Measurements from ENCODE around the gene KRT36. TPM values are rescaled to one million over a fixed set of nuclear protein-coding genes. Genes with fewer than 3 reads are reported as not detected.

The KRT36 gene
- total and polyA plus RNA-seq, 2 donors (not counting 1 experiment from before 2014, with no cell fraction given): not detected

DNA sequence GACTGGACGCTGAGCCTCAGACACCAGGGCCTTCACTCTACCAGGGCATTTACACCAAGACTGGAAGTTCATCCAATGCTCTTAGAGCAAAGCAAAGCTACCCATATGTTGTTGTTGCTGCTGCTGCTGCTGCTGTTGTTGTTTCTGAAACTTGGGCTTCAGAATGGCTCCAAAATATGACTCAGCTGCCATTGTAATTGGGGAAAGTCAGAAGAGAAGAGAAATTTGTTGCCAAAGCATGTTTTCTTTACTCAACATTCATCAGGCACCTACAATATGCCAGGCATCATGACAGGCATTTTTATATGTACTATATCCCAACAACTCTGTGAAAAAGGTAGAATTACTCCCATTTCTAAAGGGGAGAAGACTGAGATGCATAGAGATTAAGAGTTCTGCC, 34.5 kb downstream of the KRT36 start:
- Histone ChIP-seq H3K4me1 (ENCODE audit: control insufficient read depth in 2 of 2, insufficient read depth in 2 of 2, low read length in 2 of 2) (no peaks in the 10 kb centered on the region), H3K4me3 (ENCODE audit: control extremely low read depth in 1 of 5, extremely low read depth in 1 of 5, insufficient read depth in 1 of 5, low read depth in 2 of 5, low read length in 4 of 5) (no peak overlapping the region), H3K36me3 (replicated peaks in 1 of 2; ENCODE audit: control extremely low read depth in 1 of 2, control insufficient read depth in 1 of 2, extremely low read depth in 1 of 2, insufficient read depth in 2 of 2, low read length in 1 of 2) (no peaks in the 10 kb centered on the region), H3K9me3 (ENCODE audit: control extremely low read depth in 1 of 3, control insufficient read depth in 2 of 3, insufficient read depth in 1 of 3, low read length in 2 of 3) (peaks cover 0 to 3% (median 0%) of the 10 kb centered on the region in 3 donors), H3K27me3 (replicated peaks in 1 of 4; ENCODE audit: control extremely low read depth in 1 of 4, control insufficient read depth in 3 of 4, insufficient read depth in 4 of 4, low read length in 3 of 4) (peaks cover 0 to 12% (median 2%) of the 10 kb centered on the region in 4 experiments), H3K9ac (ENCODE audit: low read length) (no peak overlapping the region), H3K4me2 (replicated peaks; ENCODE audit: low read depth, low read length, poor library complexity, severe bottlenecking) (no peak overlapping the region), H3K27ac (ENCODE audit: low read length in 2 of 2) (no peak overlapping the region), H4K20me1 (ENCODE audit: control insufficient read depth, insufficient read depth, low read length, poor library complexity, severe bottlenecking) (no peaks in the 10 kb centered on the region), H3K79me2 (ENCODE audit: control insufficient read depth, insufficient read depth, low read length) (no peaks in the 10 kb centered on the region), H2AFZ (ENCODE audit: insufficient read depth, low read depth, low read length, poor library complexity, severe bottlenecking) (no peak overlapping the region)
- no peak for TF ChIP-seq EZH2 (IDR thresholded peaks at IDR 0.05; ENCODE audit: borderline replicate concordance, insufficient read depth, low read depth, low read length, poor library complexity, severe bottlenecking)
- TF ChIP-seq, protein P1, sequence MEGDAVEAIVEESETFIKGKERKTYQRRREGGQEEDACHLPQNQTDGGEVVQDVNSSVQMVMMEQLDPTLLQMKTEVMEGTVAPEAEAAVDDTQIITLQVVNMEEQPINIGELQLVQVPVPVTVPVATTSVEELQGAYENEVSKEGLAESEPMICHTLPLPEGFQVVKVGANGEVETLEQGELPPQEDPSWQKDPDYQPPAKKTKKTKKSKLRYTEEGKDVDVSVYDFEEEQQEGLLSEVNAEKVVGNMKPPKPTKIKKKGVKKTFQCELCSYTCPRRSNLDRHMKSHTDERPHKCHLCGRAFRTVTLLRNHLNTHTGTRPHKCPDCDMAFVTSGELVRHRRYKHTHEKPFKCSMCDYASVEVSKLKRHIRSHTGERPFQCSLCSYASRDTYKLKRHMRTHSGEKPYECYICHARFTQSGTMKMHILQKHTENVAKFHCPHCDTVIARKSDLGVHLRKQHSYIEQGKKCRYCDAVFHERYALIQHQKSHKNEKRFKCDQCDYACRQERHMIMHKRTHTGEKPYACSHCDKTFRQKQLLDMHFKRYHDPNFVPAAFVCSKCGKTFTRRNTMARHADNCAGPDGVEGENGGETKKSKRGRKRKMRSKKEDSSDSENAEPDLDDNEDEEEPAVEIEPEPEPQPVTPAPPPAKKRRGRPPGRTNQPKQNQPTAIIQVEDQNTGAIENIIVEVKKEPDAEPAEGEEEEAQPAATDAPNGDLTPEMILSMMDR (IDR thresholded peaks at IDR 0.05): no peak
- peaks cover 34% of the 10 kb centered on the region for H3K27me3 Mint-ChIP-seq
- POLR2A ChIA-PET: no interaction called here
- DNase-seq: no peak
- CTCF ChIA-PET: no interaction called here
- no peak for ATAC-seq (ENCODE audit: low read depth)
- no peak overlapping the region for H3K4me3 Mint-ChIP-seq
- no peaks in the 10 kb centered on the region for H3K4me1 Mint-ChIP-seq
- 100% methylated on average over 1 of the region's 1 CpG for WGBS (ENCODE audit: insufficient coverage)
- H3K9me3 Mint-ChIP-seq (ENCODE audit: insufficient read depth): no peaks in the 10 kb centered on the region
- intact Hi-C loops (cut with micrococcal nuclease): no loop called here
- no peak overlapping the region for H3K27ac Mint-ChIP-seq

GRCh38 chr17:41453066-41453465, 36.6 kb downstream of the KRT36 start:
- Histone ChIP-seq H3K9ac (ENCODE audit: low read length) (no peak overlapping the region), H3K79me2 (ENCODE audit: control insufficient read depth, insufficient read depth, low read length) (no peaks in the 10 kb centered on the region), H3K36me3 (replicated peaks in 1 of 2; ENCODE audit: control extremely low read depth in 1 of 2, control insufficient read depth in 1 of 2, extremely low read depth in 1 of 2, insufficient read depth in 2 of 2, low read length in 1 of 2) (no peaks in the 10 kb centered on the region), H2AFZ (ENCODE audit: insufficient read depth, low read depth, low read length, poor library complexity, severe bottlenecking) (no peak overlapping the region), H4K20me1 (ENCODE audit: control insufficient read depth, insufficient read depth, low read length, poor library complexity, severe bottlenecking) (no peaks in the 10 kb centered on the region), H3K9me3 (ENCODE audit: control extremely low read depth in 1 of 3, control insufficient read depth in 2 of 3, insufficient read depth in 1 of 3, low read length in 2 of 3) (peaks cover 0 to 3% (median 0%) of the 10 kb centered on the region in 3 donors), H3K27ac (ENCODE audit: low read length in 2 of 2) (no peak overlapping the region), H3K4me2 (replicated peaks; ENCODE audit: low read depth, low read length, poor library complexity, severe bottlenecking) (no peak overlapping the region), H3K4me1 (ENCODE audit: control insufficient read depth in 2 of 2, insufficient read depth in 2 of 2, low read length in 2 of 2) (no peaks in the 10 kb centered on the region), H3K4me3 (ENCODE audit: control extremely low read depth in 1 of 5, extremely low read depth in 1 of 5, insufficient read depth in 1 of 5, low read depth in 2 of 5, low read length in 4 of 5) (no peak overlapping the region), H3K27me3 (replicated peaks in 1 of 4; ENCODE audit: control extremely low read depth in 1 of 4, control insufficient read depth in 3 of 4, insufficient read depth in 4 of 4, low read length in 3 of 4) (peaks cover 0 to 12% (median 2%) of the 10 kb centered on the region in 4 experiments)
- ChIA-PET CTCF (interaction anchor here (0.5 kb wide), 1 partner anchor 23 kb away, joined by 5 read pairs; no protein-coding TSS in a partner anchor), POLR2A (no interaction called here)
- WGBS (ENCODE audit: insufficient coverage): 61% methylated on average over 2 of the region's 3 CpGs
- TF ChIP-seq, protein P1 (IDR thresholded peaks at IDR 0.05): no peak
- no peak for TF ChIP-seq EZH2 (IDR thresholded peaks at IDR 0.05; ENCODE audit: borderline replicate concordance, insufficient read depth, low read depth, low read length, poor library complexity, severe bottlenecking)
- DNase-seq (no peak), ATAC-seq (ENCODE audit: low read depth) (no peak)
- Mint-ChIP-seq H3K4me1 (no peaks in the 10 kb centered on the region), H3K9me3 (ENCODE audit: insufficient read depth) (no peaks in the 10 kb centered on the region), H3K27ac (no peak overlapping the region), H3K27me3 (peaks cover 34% of the 10 kb centered on the region), H3K4me3 (no peak overlapping the region)
- intact Hi-C loops (cut with micrococcal nuclease): no loop called here
